Stimulated activated naive CD8-positive, alpha-beta T cell treated with anti-CD3 and anti-CD28 coated beads, Interleukin-15, Interleukin-2, amounts not matched to agents 100 ng/mL and 50 ng/mL, for 24 hours (primary cell): ENCODE data around the gene REP15.
"Not testable (repeated sequence)": the region's sequence is repeated elsewhere in the genome, so short reads cannot be mapped to it uniquely, and the experiment has no call there.

ENCODE experiments used
- H3K27ac Mint-ChIP-seq: one replicate; pipeline ENCODE4 v1.8.0; 2021; ENCODE audit warnings: mild to moderate bottlenecking, mixed read lengths
- H3K27me3 Mint-ChIP-seq: one replicate; pipeline ENCODE4 v1.8.0; 2021; ENCODE audit warnings: mixed read lengths
- H3K36me3 Mint-ChIP-seq: one replicate; pipeline ENCODE4 v1.8.0; 2021; ENCODE audit warnings: low read depth, mixed read lengths
- H3K4me1 Mint-ChIP-seq: one replicate; pipeline ENCODE4 v1.8.0; 2021; ENCODE audit warnings: low read depth, mixed read lengths
- H3K4me3 Mint-ChIP-seq: one replicate; pipeline ENCODE4 v1.8.0; 2021; ENCODE audit warnings: mild to moderate bottlenecking, mixed read lengths
- H3K9me3 Mint-ChIP-seq: one replicate; pipeline ENCODE4 v1.8.0; 2021; ENCODE audit warnings: mixed read lengths

The REP15 gene, protein sequence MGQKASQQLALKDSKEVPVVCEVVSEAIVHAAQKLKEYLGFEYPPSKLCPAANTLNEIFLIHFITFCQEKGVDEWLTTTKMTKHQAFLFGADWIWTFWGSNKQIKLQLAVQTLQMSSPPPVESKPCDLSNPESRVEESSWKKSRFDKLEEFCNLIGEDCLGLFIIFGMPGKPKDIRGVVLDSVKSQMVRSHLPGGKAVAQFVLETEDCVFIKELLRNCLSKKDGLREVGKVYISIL

GRCh38 chr12:27696293-27696652, at the start of gene REP15:
Gene REP15 (plus strand): TSS chr12:27696447. CDS start chr12:27696563, 116 bp downstream.
- Mint-ChIP-seq H3K36me3 (peaks cover 12% of the 10 kb centered on the region), H3K4me1 (no peaks in the 10 kb centered on the region), H3K9me3 (no peaks in the 10 kb centered on the region), H3K27me3 (peaks cover 6% of the 10 kb centered on the region), H3K4me3 (no peak within 1 kb of the TSS), H3K27ac (no peak within 1 kb of the TSS)

DNA sequence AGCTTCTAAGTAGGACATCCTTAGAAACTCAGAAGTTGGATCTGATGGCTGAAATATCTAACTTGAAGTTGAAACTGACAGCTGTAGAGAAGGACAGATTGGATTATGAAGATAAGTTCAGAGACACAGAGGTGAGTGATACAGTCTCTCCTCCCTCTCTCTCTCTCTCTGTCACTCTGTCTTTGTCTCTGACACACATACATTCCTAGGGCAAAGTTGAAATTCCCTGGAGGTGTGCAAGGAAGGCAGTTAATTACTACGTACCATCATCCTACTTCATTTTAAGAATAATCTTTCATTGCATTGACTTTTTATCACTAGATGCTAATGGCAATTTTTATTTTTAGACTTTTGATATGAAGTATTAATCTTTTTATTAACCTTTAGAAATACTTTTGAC, 46.2 kb upstream of the REP15 start:
- no peaks in the 10 kb centered on the region for H3K27me3 Mint-ChIP-seq
- H3K4me1 Mint-ChIP-seq = peaks cover 3% of the 10 kb centered on the region
- H3K4me3 Mint-ChIP-seq = no peak overlapping the region
- H3K9me3 Mint-ChIP-seq = no peaks in the 10 kb centered on the region
- H3K36me3 Mint-ChIP-seq = no peaks in the 10 kb centered on the region
- no peak overlapping the region for H3K27ac Mint-ChIP-seq

GRCh38 chr12:27651201-27651600, 45.0 kb upstream of the REP15 start:
- Mint-ChIP-seq H3K36me3 (no peaks in the 10 kb centered on the region), H3K9me3 (no peaks in the 10 kb centered on the region), H3K4me1 (peaks cover 3% of the 10 kb centered on the region), H3K27ac (no peak overlapping the region), H3K4me3 (no peak overlapping the region), H3K27me3 (no peaks in the 10 kb centered on the region)

GRCh38 chr12:27652174-27652763, 44.0 kb upstream of the REP15 start:
- H3K27ac Mint-ChIP-seq = no peak overlapping the region
- no peaks in the 10 kb centered on the region for H3K36me3 Mint-ChIP-seq
- H3K4me1 Mint-ChIP-seq = peaks cover 3% of the 10 kb centered on the region
- H3K27me3 Mint-ChIP-seq = no peaks in the 10 kb centered on the region
- no peak overlapping the region for H3K4me3 Mint-ChIP-seq
- H3K9me3 Mint-ChIP-seq = no peaks in the 10 kb centered on the region

GRCh38 chr12:27653661-27654060, 42.6 kb upstream of the REP15 start:
- Mint-ChIP-seq H3K4me1 (peaks cover 3% of the 10 kb centered on the region), H3K4me3 (no peak overlapping the region), H3K27ac (no peak overlapping the region), H3K36me3 (no peaks in the 10 kb centered on the region), H3K27me3 (no peaks in the 10 kb centered on the region), H3K9me3 (no peaks in the 10 kb centered on the region)

DNA sequence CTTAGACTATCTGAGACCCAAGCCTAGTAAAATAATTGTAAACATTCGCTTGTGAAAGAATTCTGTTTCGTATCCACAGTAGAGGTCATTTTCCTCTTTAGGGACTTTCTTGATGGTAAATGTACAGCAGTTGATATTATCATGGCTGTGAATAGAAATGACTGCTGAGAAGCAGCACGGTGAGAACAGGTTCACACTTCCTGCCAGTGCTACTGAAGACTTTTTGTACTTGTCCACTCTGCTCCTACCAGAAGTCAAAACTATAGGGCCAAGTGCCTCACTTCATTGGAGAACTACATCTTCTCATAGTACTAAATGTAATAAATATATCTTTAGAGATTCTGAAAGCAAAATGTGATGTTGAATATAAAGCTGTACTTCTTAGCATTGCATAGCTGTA, 40.8 kb upstream of the REP15 start:
- not testable (repeated sequence) for H3K4me1 Mint-ChIP-seq, H3K4me3 Mint-ChIP-seq, H3K36me3 Mint-ChIP-seq, H3K27ac Mint-ChIP-seq, H3K27me3 Mint-ChIP-seq, H3K9me3 Mint-ChIP-seq

- Mint-ChIP-seq H3K9me3 (no peaks in the 10 kb centered on the region), H3K4me3 (no peak overlapping the region), H3K4me1 (peaks cover 3% of the 10 kb centered on the region), H3K27me3 (no peaks in the 10 kb centered on the region), H3K27ac (no peak overlapping the region), H3K36me3 (no peaks in the 10 kb centered on the region)
Observed at GRCh38 chr12:27657296-27657695, 39.0 kb upstream of the REP15 start.

DNA sequence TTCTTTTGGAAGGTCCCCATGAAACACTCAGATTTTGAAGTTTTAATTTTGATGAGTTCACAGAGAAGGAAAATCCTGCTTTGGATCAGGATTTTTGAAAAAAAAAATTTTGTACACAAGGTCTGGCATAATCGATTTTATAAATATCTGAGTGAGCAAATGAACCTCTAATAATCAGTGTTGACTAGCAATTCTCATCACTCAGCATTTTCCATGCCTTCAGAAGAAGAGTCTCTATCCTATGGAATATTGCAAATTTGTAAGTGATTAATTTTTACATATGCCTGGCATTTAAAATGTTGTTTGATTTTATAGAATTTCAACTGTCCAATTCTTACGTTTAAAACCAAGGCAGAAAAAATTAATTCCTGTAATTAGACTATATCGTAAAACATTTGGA, 30.5 kb upstream of the REP15 start:
- Mint-ChIP-seq H3K27me3 (no peaks in the 10 kb centered on the region), H3K9me3 (no peaks in the 10 kb centered on the region), H3K36me3 (peaks cover 4% of the 10 kb centered on the region), H3K4me3 (no peak overlapping the region), H3K4me1 (no peaks in the 10 kb centered on the region), H3K27ac (no peak overlapping the region)

DNA sequence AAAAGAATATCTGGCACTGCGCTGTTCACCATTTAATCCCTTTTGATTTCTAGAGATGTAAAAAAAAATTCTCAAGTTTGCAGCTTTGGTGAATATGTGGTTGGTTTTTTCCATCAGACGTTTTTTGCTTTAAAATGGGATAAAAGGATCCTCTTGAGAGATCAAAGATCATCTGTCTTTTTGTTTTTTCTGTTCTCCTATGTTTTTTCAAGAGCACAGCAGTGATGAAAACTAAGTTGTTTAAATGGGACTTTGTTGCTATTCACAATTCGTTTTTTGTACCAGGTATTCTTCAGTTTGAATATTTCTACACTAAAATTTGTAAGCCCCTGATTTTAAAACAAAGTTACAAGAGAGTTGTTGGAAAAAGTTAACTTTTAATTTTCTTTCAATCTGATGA, 29.7 kb upstream of the REP15 start:
- H3K27ac Mint-ChIP-seq = no peak overlapping the region
- no peaks in the 10 kb centered on the region for H3K4me1 Mint-ChIP-seq
- no peak overlapping the region for H3K4me3 Mint-ChIP-seq
- H3K36me3 Mint-ChIP-seq = peaks cover 4% of the 10 kb centered on the region
- H3K27me3 Mint-ChIP-seq = no peaks in the 10 kb centered on the region
- no peaks in the 10 kb centered on the region for H3K9me3 Mint-ChIP-seq

DNA sequence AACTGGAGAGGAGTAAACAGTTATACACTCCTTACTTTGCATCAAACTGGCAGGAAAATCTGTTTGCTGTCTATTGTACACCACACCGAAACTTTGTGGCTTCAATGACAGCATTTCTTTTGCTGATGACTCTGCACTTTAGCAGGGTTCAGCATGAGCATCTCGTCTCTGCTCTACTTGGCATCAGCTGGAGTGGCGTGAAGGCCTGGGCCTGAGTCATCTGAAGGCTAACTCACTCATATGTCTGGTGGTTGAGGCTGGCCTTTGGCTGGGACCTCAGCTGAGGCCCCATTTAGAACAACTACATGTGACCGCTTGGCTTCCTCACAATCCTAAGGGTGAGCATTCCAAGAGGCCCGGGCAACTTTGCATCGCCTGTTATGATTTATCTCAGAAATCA, 28.7 kb upstream of the REP15 start:
- Mint-ChIP-seq H3K27ac (no peak overlapping the region), H3K36me3 (peaks cover 4% of the 10 kb centered on the region), H3K4me3 (no peak overlapping the region), H3K27me3 (no peaks in the 10 kb centered on the region), H3K9me3 (no peaks in the 10 kb centered on the region), H3K4me1 (no peaks in the 10 kb centered on the region)

DNA sequence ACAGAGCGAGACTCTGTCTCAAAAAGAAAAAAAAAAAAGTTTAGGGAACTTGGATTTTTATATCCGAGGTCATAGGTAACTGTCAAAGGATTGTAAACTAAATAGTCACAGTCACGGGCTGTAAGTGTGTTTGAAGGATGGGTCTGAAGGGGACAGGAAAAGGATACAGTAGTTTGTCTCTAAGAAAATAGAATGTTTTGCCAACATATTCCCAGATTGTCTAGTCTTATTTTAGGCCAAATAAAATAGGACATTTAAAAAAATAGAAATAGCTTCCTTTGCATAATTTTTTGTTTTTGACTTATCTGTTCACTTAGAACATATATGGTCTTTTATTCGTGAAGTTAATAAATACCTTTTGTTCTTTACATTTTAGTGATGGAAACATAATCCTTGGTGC, 24.2 kb upstream of the REP15 start:
- H3K9me3 Mint-ChIP-seq = no peaks in the 10 kb centered on the region
- H3K4me3 Mint-ChIP-seq = no peak overlapping the region
- peaks cover 6% of the 10 kb centered on the region for H3K36me3 Mint-ChIP-seq
- H3K4me1 Mint-ChIP-seq = no peaks in the 10 kb centered on the region
- H3K27me3 Mint-ChIP-seq = no peaks in the 10 kb centered on the region
- H3K27ac Mint-ChIP-seq = no peak overlapping the region

GRCh38 chr12:27672643-27673042, 23.6 kb upstream of the REP15 start:
- no peaks in the 10 kb centered on the region for H3K9me3 Mint-ChIP-seq
- peaks cover 6% of the 10 kb centered on the region for H3K36me3 Mint-ChIP-seq
- H3K4me3 Mint-ChIP-seq = no peak overlapping the region
- no peak overlapping the region for H3K27ac Mint-ChIP-seq
- no peaks in the 10 kb centered on the region for H3K4me1 Mint-ChIP-seq
- H3K27me3 Mint-ChIP-seq = no peaks in the 10 kb centered on the region

- Mint-ChIP-seq H3K27ac (no peak overlapping the region), H3K27me3 (no peaks in the 10 kb centered on the region), H3K36me3 (peaks cover 6% of the 10 kb centered on the region), H3K4me3 (no peak overlapping the region), H3K9me3 (no peaks in the 10 kb centered on the region), H3K4me1 (no peaks in the 10 kb centered on the region)
Observed at GRCh38 chr12:27673101-27673718, 23.0 kb upstream of the REP15 start.

DNA sequence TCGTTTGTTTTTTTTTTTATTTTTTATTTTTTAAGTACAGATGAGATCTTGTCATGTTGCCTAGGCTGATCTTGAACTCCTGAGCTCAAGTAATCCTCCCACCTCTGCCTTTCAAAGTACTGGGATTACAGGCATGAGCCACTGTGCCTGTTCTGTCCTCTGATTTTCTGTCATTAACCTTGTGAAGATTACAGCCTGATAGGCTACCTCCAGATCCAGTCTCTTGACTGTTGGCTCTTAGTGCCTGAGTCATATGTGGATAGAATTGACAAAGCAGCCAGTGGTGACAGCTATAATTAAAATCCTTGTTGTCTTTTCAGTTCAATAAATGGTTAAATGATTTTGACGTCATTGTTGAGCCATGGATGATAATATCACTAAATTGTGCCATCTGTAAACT, 21.3 kb upstream of the REP15 start:
- Mint-ChIP-seq H3K9me3 (no peaks in the 10 kb centered on the region), H3K36me3 (peaks cover 6% of the 10 kb centered on the region), H3K4me1 (no peaks in the 10 kb centered on the region), H3K27me3 (no peaks in the 10 kb centered on the region), H3K4me3 (no peak overlapping the region), H3K27ac (no peak overlapping the region)

DNA sequence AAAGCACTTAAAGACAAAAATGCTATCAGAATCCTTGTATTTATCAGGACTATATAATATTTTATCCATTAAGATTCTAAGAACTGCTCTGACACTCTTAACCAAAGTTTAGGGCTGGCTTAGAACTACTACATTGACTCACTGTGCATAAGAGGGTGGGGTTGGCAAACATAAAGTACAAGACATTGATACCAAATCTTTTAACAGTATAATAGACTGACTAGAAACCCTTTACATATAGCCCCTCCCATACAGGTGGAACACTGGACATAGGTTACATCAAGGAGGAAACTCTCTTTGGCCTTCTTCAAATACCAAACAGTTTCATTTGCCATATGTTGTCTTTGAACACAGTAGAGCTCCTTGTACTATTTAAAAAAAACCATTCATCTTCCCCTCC, 15.6 kb upstream of the REP15 start:
- Mint-ChIP-seq H3K9me3 (no peaks in the 10 kb centered on the region), H3K4me1 (no peaks in the 10 kb centered on the region), H3K27ac (no peak overlapping the region), H3K36me3 (peaks cover 6% of the 10 kb centered on the region), H3K4me3 (no peak overlapping the region), H3K27me3 (no peaks in the 10 kb centered on the region)

DNA sequence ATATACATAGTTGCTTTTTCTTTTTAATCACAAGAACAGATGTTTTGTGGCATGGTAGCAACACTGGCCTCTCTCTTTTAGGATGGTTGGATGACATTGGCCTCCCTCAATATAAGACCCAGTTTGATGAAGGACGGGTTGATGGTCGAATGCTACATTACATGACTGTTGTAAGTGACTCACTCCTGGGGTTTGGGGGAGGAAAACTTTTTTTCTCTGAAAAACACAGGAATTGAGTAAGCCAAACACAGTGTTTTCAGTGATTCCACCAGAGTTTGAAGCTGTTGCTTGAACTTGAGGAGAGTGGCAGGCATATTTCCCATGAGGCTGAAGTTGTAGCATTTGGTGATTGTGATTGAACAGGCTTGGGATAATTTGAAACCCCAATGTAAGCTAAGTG, 13.7 kb upstream of the REP15 start:
- no peak overlapping the region for H3K4me3 Mint-ChIP-seq
- H3K27ac Mint-ChIP-seq = no peak overlapping the region
- H3K9me3 Mint-ChIP-seq = no peaks in the 10 kb centered on the region
- peaks cover 3% of the 10 kb centered on the region for H3K36me3 Mint-ChIP-seq
- H3K27me3 Mint-ChIP-seq = no peaks in the 10 kb centered on the region
- H3K4me1 Mint-ChIP-seq = no peaks in the 10 kb centered on the region
